AG09309 (cell line): ENCODE measurements around the gene HOXD3.

Experiments
- DNase-seq: peaks from one replicate; pipeline ENCODE4 v3.0.0-alpha.2; 2010; ENCODE audit warnings: low read depth
- H3K4me3 ChIP-seq: 2 replicates; pipeline ENCODE4 v1.5.1; 2011; ENCODE audit warnings: mild to moderate bottlenecking, low read depth, low read length, moderate library complexity; ENCODE audit not compliant: control insufficient read depth
- CTCF ChIP-seq: IDR thresholded peaks from 2 replicates; pipeline ENCODE4 v1.5.1; 2011; ENCODE audit warnings: mild to moderate bottlenecking, low read depth, low read length, inconsistent platforms; ENCODE audit not compliant: insufficient read depth, control insufficient read depth; ENCODE audit errors: missing control alignments

The HOXD3 gene

GRCh38 chr2:176151442-176152287 lies 5.4 kb upstream of the HOXD3 start, which contains the start of gene HOXD4:
TSS of gene HOXD4 (plus strand) at chr2:176151550. CDS start at chr2:176151634, 84 bp downstream.
- TF ChIP-seq CTCF: no peak
- DNase-seq: no peak
- H3K4me3 ChIP-seq: no peak within 1 kb of the TSS

- no peak overlapping the region for H3K4me3 ChIP-seq
- no peak for DNase-seq
- no peak for TF ChIP-seq CTCF
These were observed 4.5 kb upstream of the HOXD3 start for GRCh38 chr2:176152350-176153181.

- no peak overlapping the region for H3K4me3 ChIP-seq
- no peak for TF ChIP-seq CTCF
- no peak for DNase-seq
These were observed 2.4 kb upstream of the HOXD3 start for GRCh38 chr2:176154576-176155252.

- DNase-seq: no peak
- no peak for TF ChIP-seq CTCF
- no peak overlapping the region for H3K4me3 ChIP-seq
These were observed 1.6 kb upstream of the HOXD3 start for GRCh38 chr2:176155356-176156044.

GRCh38 chr2:176156301-176156806 lies 753 bp upstream of the HOXD3 start:
- no peak for TF ChIP-seq CTCF
- no peak for DNase-seq
- no peak overlapping the region for H3K4me3 ChIP-seq
